K562 (cell line): ENCODE measurements around the gene SMAD3. TPM values are rescaled to one million over a fixed set of nuclear protein-coding genes. Genes with fewer than 3 reads are reported as not detected.
A peak's percentile ranks its signal among the peaks of the same experiment; 100 is the strongest.

Experiments used
- AFF4 ChIP-seq: sonication (generic); formaldehyde crosslinking; IDR thresholded peaks from 2 replicates; pipeline ENCODE4 v1.8.0; 2023; ENCODE audit warnings: mild to moderate bottlenecking, missing genetic modification reagents
- CBFA2T2 ChIP-seq: fragments of 450-650 bp; conservative IDR thresholded peaks from 2 replicates; pipeline ENCODE4 v1.6.1; 2017; ENCODE audit warnings: mild to moderate bottlenecking
- CREM ChIP-seq: IDR thresholded peaks from 2 replicates; pipeline ENCODE4 v1.6.1; 2014; ENCODE audit warnings: antibody characterized with exemption, low read depth
- CTCF ChIP-seq, 3 experiments: IDR thresholded peaks in 2 of 3; conservative IDR thresholded peaks in 1 of 3; 2 replicates each; pipeline ENCODE4 v1.5.1; 2011 to 2012; ENCODE audit warnings: low read length in 3 of 3, mild to moderate bottlenecking in 3 of 3, control low read depth in 2 of 3, improper control_type of control experiment in 1 of 3, inconsistent platforms in 1 of 3, low read depth in 1 of 3, mixed read lengths in 1 of 3, moderate library complexity in 1 of 3; ENCODE audit not compliant: insufficient read depth in 2 of 3
- CXXC5 ChIP-seq: fragments of 250-450 bp; sonication (Bioruptor Pico); IDR thresholded peaks from 2 replicates; pipeline ENCODE4 v1.8.0; 2022; ENCODE audit warnings: inconsistent platforms, mild to moderate bottlenecking, moderate library complexity
- E2F8 ChIP-seq: fragments of 450-650 bp; IDR thresholded peaks from 2 replicates; pipeline ENCODE4 v1.7.1; 2018; ENCODE audit warnings: mild to moderate bottlenecking, low read depth; ENCODE audit not compliant: partially characterized antibody
- ELF1 ChIP-seq: fragments of 200-800 bp; sonication (Bioruptor generic); IDR thresholded peaks from 2 replicates; pipeline ENCODE4 v1.6.1; 2016; ENCODE audit warnings: missing genetic modification characterization, missing compliant biosample characterization
- FIP1L1 ChIP-seq: fragments of 200-400 bp; formaldehyde crosslinking; IDR thresholded peaks from 2 replicates; pipeline ENCODE4 v1.6.1; 2018; ENCODE audit warnings: mild to moderate bottlenecking, low read depth, low read length; ENCODE audit not compliant: poor library complexity, severe bottlenecking
- GATAD2B ChIP-seq: fragments of 450-650 bp; IDR thresholded peaks from 2 replicates; pipeline ENCODE4 v1.6.1; 2017; ENCODE audit warnings: mild to moderate bottlenecking, borderline replicate concordance
- MIER1 ChIP-seq: fragments of 450-650 bp; IDR thresholded peaks from 2 replicates; pipeline ENCODE4 v1.6.1; 2016; ENCODE audit warnings: antibody characterized with exemption, mild to moderate bottlenecking, low read depth
- MTA3 ChIP-seq: fragments of 450-650 bp; formaldehyde crosslinking; IDR thresholded peaks from 2 replicates; pipeline ENCODE4 v1.6.1; 2017; ENCODE audit warnings: mild to moderate bottlenecking, borderline replicate concordance
- RB1 ChIP-seq: fragments of 450-650 bp; IDR thresholded peaks from 2 replicates; pipeline ENCODE4 v1.6.1; 2017; ENCODE audit warnings: low read depth, mild to moderate bottlenecking
- RBM25 ChIP-seq: fragments of 200-400 bp; formaldehyde crosslinking; IDR thresholded peaks from 2 replicates; pipeline ENCODE4 v1.6.1; 2018; ENCODE audit warnings: low read length, low read depth, moderate library complexity; ENCODE audit not compliant: severe bottlenecking
- SFPQ ChIP-seq: fragments of 200-400 bp; formaldehyde crosslinking; IDR thresholded peaks from 2 replicates; pipeline ENCODE4 v1.6.1; 2017; ENCODE audit warnings: mild to moderate bottlenecking, low read depth, low read length, moderate library complexity
- ZBTB8A ChIP-seq: fragments of 450-650 bp; IDR thresholded peaks from 2 replicates; pipeline ENCODE4 v1.6.1; 2018; ENCODE audit warnings: mild to moderate bottlenecking, moderate library complexity; ENCODE audit not compliant: partially characterized antibody
- ZNF785 ChIP-seq: fragments of 250-450 bp; sonication (Bioruptor Pico); IDR thresholded peaks from 2 replicates; pipeline ENCODE4 v1.4.0; 2020; ENCODE audit warnings: mild to moderate bottlenecking
- polyA plus RNA-seq, 8 experiments: library from polyadenylated mRNA; depleted of rRNA in 4 of 8; stranded (reverse) in 5 of 8; unstranded in 3 of 8; fragments of >200 nt; fragmentation: Nextera tagmentation in 2 of 8; fragmentation: Illumina TruSeq in 1 of 8; extraction: Ambion mirVana in 2 of 8; extraction: Trizol in 1 of 8; gene quantifications; 2 replicates each; pipeline versions ENCODE4 v1.2.1 to v1.2.3, GENCODE V29; 2011 to 2014; ENCODE audit warnings: inconsistent platforms in 1 of 8, missing spikeins in 1 of 8
- total RNA-seq, 7 experiments: library from RNA; depleted of rRNA in 6 of 7; stranded (reverse); fragments of >200 nt in 6 of 7; fragmentation: Illumina TruSeq in 2 of 7; extraction: Trizol in 2 of 7; gene quantifications; 2 replicates each; pipeline versions ENCODE4 v1.2.1 to v1.2.3, GENCODE V29; 2011 to 2021; ENCODE audit warnings: low replicate concordance in 1 of 7

The SMAD3 gene
- total and polyA plus RNA-seq, 9 of the 15 experiments (the other 6 are each of a cell fraction or from before 2014, with no cell fraction given): 4.3 to 39.2 (median 11.1) TPM

GRCh38 chr15:67063689-67064606, 1.5 kb upstream of the SMAD3 start (continued):
- no peak; a peak in 1 of 6 replicates for TF ChIP-seq CTCF (IDR thresholded peaks at IDR 0.05 in 2 of 3, conservative IDR thresholded peaks at IDR 0.05 in 1 of 3; ENCODE audit: insufficient read depth in 2 of 3, low read depth in 1 of 3, low read length in 3 of 3)
- TF ChIP-seq GATAD2B: no peak
- no peak for TF ChIP-seq RB1
- no peak for TF ChIP-seq MIER1
- no peak for TF ChIP-seq SFPQ
- peak; percentile 19; the same call in 1 of the 2 replicates for TF ChIP-seq CREM
- no peak for TF ChIP-seq FIP1L1
- TF ChIP-seq CXXC5 (CRISPR knock-in tag): peak; percentile 59
- no peak for TF ChIP-seq E2F8
- TF ChIP-seq ZBTB8A: no peak
- TF ChIP-seq RBM25: peak; percentile 18
- no peak for TF ChIP-seq ELF1 (tag)
- TF ChIP-seq ZNF785 (CRISPR knock-in tag): no peak
- TF ChIP-seq MTA3: peak; percentile 52; the same call in 1 of the 2 replicates
- no peak for TF ChIP-seq AFF4 (CRISPR knock-in tag)
- TF ChIP-seq CBFA2T2: no peak; the same call in 1 of the 2 replicates
